H1 (cell line): Measurements from ENCODE around the gene GFI1B. TPM values are rescaled to one million over a fixed set of nuclear protein-coding genes. Genes with fewer than 3 reads are reported as not detected.
A peak's percentile ranks its signal among the peaks of the same experiment; 100 is the strongest.

Experiments used
- CEBPB ChIP-seq: IDR thresholded peaks from 2 replicates; pipeline ENCODE4 v1.6.1; 2012; ENCODE audit warnings: low read depth, low read length
- CTCF ChIP-seq, 3 experiments: IDR thresholded peaks; 1 replicate in 2 of 3; 2 replicates in 1 of 3; pipeline versions ENCODE4 v1.5.1 to v1.6.1; 2011; ENCODE audit warnings: low read length in 3 of 3, mild to moderate bottlenecking in 3 of 3, inconsistent platforms in 2 of 3, low read depth in 1 of 3, moderate library complexity in 1 of 3; ENCODE audit not compliant: insufficient read depth in 1 of 3; ENCODE audit errors: control extremely low read depth in 1 of 3
- EGR1 ChIP-seq: IDR thresholded peaks from 2 replicates; pipeline ENCODE4 v1.6.1; 2011; ENCODE audit warnings: low read depth, low read length, borderline replicate concordance
- MAX ChIP-seq: IDR thresholded peaks from 2 replicates; pipeline ENCODE4 v1.6.1; 2012; ENCODE audit warnings: inconsistent platforms
- polyA plus RNA-seq, 7 experiments: library from polyadenylated mRNA; depleted of rRNA in 3 of 7; stranded (reverse) in 5 of 7; unstranded in 2 of 7; fragments of >200 nt in 5 of 7; fragments of 200-250 nt in 2 of 7; gene quantifications; 1 replicate in 5 of 7; 2 replicates in 1 of 7; 4 replicates in 1 of 7; pipeline versions ENCODE4 v1.2.1 to v1.2.3, GENCODE V29; 2011 to 2013; ENCODE audit warnings: missing spikeins in 2 of 7, mixed read lengths in 2 of 7
- total RNA-seq: library from RNA; stranded (reverse); fragmentation: NEBNext Ultra II Directional; extraction: Animal tissue kit (Norgen Biotek cat#: 25700); gene quantifications from 2 replicates; pipeline ENCODE4 v1.2.1, GENCODE V29; 2021

The GFI1B gene
- total and polyA plus RNA-seq, 2 of the 8 experiments (the other 6 are each of a cell fraction or from before 2014, with no cell fraction given): 0.09 to 0.11 TPM

- peak; percentile 36; the same call in 1 of the 2 replicates for TF ChIP-seq MAX
- no peak for TF ChIP-seq CTCF (IDR thresholded peaks at IDR 0.05; ENCODE audit: control extremely low read depth in 1 of 3, insufficient read depth in 1 of 3, low read depth in 1 of 3, low read length in 3 of 3)
- no peak for TF ChIP-seq EGR1
- TF ChIP-seq CEBPB: no peak
- TF ChIP-seq, all 59 proteins: peak for 5
These were observed at the start of gene GFI1B (continued) for GRCh38 chr9:132978451-132979131.
